Glomerular visceral epithelial cell (primary cell): ENCODE results near the gene WASHC2C.
"Not testable (repeated sequence)": the region's sequence is repeated elsewhere in the genome, so short reads cannot be mapped to it uniquely, and the experiment has no call there.

Experiments
- DNase-seq: peaks from one replicate; pipeline ENCODE4 v3.0.0-alpha.2; 2016; ENCODE audit errors: extremely low spot score

WASHC2C gene, protein sequence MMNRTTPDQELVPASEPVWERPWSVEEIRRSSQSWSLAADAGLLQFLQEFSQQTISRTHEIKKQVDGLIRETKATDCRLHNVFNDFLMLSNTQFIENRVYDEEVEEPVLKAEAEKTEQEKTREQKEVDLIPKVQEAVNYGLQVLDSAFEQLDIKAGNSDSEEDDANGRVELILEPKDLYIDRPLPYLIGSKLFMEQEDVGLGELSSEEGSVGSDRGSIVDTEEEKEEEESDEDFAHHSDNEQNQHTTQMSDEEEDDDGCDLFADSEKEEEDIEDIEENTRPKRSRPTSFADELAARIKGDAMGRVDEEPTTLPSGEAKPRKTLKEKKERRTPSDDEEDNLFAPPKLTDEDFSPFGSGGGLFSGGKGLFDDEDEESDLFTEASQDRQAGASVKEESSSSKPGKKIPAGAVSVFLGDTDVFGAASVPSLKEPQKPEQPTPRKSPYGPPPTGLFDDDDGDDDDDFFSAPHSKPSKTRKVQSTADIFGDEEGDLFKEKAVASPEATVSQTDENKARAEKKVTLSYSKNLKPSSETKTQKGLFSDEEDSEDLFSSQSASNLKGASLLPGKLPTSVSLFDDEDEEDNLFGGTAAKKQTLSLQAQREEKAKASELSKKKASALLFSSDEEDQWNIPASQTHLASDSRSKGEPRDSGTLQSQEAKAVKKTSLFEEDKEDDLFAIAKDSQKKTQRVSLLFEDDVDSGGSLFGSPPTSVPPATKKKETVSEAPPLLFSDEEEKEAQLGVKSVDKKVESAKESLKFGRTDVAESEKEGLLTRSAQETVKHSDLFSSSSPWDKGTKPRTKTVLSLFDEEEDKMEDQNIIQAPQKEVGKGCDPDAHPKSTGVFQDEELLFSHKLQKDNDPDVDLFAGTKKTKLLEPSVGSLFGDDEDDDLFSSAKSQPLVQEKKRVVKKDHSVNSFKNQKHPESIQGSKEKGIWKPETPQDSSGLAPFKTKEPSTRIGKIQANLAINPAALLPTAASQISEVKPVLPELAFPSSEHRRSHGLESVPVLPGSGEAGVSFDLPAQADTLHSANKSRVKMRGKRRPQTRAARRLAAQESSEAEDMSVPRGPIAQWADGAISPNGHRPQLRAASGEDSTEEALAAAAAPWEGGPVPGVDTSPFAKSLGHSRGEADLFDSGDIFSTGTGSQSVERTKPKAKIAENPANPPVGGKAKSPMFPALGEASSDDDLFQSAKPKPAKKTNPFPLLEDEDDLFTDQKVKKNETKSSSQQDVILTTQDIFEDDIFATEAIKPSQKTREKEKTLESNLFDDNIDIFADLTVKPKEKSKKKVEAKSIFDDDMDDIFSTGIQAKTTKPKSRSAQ (N-terminal part only)

DNA sequence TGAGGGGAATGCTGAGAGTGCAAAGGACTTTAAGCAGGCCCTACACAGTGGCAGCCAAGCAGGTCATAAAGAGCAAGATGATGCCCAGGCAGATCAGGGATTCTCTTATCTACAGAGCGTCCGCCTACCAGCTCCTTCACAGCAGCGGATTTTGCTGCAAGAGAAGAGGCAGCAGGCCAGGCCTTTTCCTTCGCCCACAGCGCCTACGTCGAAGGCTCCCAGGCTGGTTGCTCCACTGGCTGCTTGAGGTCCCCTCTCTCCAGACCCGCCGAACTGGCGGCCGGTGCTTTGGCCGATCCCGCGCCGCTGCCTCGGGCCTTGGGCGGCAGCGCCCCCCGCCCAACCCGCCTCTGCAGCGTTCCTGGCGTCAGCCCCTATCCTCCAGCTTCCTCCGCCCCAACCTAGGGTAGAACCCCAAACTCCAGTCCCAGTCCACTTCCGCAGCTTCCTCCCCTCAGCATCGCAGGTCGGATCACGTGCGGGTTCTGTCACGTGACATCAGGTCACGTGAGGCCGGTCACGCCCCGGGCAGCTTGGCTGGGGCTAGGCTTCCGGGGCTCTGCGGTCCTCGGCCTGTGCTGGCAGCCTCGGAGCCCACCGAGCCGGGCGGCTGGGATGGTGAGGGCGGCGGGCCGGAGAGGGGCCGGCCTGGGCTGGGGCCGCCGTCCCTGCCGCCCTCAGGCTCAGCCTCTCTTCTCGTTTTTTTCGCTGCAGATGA lies at the start of gene WASHC2C:
Gene WASHC2C (plus strand): TSS at position 564 of the 718 bp plus-strand sequence. CDS start 52 bp downstream, at position 616.
- peak; percentile 85 for DNase-seq

DNA sequence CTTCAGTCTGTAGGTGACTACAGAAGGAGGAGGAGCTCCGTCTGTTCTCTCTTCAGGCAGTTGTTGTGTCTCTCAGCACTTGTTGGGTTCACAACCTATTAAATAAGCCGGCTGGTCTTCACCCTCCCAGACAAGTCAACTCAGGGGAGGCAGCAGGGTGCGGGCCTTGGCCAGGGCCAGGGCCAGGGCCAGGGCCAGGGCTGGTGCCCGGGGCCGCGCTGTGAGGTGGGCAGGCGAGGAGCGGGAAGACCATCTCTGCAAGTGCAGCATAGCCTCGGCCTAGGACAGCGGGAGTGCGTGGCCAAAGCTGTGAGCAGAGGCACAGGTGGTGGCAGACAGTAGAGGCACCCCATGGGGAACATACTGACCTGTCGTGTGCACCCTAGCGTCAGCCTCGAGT lies 48.6 kb upstream of the WASHC2C start:
- not testable (repeated sequence) for DNase-seq

DNA sequence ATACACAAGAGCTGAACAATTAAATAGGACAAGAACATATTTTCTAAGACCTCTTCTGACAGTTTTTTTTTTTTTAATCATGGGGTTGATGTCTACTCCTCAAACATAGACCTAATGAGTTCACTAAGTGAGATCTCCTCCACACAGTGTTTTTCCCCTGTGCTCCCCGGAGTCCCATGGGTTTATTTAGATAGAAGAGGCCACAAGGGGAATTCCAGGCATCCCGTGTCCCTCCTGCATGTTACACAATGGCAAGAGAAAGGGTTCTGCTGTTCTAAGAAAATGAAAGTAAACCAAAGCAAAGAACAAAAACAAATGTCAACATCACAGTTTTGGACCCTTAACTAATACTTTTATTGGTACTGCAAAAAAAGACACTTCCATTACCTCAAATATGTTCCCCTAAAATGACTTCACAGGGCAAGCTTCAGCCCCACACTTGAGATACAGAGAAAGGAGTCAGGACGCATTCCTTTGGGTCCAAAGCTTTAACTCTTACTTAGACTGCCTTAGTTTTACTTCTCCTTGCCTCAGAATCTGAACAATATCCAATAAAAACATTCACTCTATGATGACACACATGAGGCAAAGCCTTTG lies 16.8 kb upstream of the WASHC2C start:
- DNase-seq = not testable (repeated sequence)

DNA sequence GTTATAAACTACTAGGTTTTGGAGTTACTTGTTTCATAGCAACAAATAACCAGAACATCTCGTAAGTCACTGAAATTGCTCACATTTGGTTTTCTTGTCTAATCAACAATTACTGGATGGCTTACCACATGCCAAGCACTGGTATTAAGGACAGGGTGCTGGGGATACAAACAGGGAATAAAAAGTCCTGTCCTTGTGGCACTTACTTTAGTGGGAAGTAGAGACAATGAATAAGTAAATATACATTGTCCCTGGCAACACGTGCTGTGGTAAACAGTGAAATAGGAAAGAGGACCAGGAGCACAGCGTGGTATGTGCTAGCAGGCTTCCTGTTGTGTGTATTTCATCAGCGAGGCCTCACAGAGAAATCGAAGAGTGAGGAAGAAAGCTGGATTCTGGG lies 15.8 kb upstream of the WASHC2C start:
- DNase-seq = not testable (repeated sequence)

- DNase-seq = not testable (repeated sequence)
Measured at GRCh38 chr10:45717053-45717452, 10.0 kb upstream of the WASHC2C start.

- not testable (repeated sequence) for DNase-seq
Measured at GRCh38 chr10:45717642-45718041, 9.4 kb upstream of the WASHC2C start.

GRCh38 chr10:45721503-45721902 lies 5.6 kb upstream of the WASHC2C start:
- not testable (repeated sequence) for DNase-seq

DNA sequence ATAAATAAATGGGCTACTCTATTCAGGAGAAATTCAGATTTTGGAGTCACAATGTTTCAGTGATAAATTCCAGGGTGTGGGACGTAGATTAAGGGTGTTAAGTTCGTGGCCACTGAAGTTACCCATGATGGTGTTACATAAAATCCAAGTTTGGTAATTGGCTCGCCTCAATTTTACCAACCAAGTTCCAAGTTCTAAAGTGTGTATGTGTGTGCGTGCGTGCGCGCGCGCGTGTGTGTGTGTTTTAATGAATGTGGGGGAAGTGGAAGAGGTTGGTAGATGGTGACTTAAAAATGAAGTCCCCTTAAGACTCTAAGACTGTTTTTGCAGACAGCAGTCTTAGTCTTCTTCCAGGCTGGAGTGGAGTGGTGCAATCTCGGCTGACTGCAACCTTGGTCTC lies 3.2 kb upstream of the WASHC2C start:
- DNase-seq = not testable (repeated sequence)

- DNase-seq = not testable (repeated sequence)
Measured at GRCh38 chr10:45727421-45727965, 427 bp downstream of the WASHC2C start.

DNA sequence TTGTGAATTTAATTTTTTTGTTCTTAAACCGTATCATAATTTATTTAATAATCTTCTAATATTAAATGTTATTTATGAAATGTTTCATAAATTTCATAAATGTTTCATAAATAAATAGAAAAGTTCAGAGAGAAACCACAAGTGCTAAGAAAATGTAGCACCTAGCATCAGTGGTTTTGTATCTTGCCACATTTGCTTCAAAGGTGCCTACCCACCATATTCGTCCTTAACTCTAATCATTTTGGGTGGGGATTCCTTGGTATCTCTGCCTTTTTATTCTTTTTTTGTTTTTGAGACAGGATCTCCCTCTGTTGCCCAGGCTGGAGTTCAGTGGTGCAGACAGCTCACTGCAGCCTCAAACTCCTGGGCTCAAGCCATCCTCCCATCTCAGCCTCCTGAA lies 7.4 kb downstream of the WASHC2C start:
- DNase-seq = not testable (repeated sequence)

DNA sequence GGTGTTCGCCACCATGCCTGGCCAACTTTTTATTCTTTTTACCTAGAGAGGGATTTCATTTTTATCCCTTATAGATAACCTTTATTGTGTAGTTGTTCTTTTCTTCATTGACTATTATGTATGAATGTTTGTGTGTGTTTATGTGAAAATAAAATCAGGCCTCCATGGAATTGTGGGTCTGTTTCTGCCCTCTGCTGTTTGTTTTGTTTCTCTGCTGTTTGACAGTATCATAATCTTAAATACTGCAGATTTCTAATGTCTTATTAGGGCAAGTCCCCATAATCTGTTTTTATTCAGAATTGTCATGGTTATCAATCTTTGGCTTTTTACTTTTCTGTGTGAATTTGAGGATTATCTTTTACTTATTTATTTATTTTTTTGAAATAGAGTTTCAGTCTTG lies 7.8 kb downstream of the WASHC2C start:
- DNase-seq = not testable (repeated sequence)

- DNase-seq = not testable (repeated sequence)
Measured at GRCh38 chr10:45741559-45741958, 14.5 kb downstream of the WASHC2C start.

- DNase-seq = not testable (repeated sequence)
Measured at GRCh38 chr10:45742014-45742413, 14.9 kb downstream of the WASHC2C start.

GRCh38 chr10:45751141-45751540 lies 24.1 kb downstream of the WASHC2C start:
- DNase-seq = not testable (repeated sequence)

DNA sequence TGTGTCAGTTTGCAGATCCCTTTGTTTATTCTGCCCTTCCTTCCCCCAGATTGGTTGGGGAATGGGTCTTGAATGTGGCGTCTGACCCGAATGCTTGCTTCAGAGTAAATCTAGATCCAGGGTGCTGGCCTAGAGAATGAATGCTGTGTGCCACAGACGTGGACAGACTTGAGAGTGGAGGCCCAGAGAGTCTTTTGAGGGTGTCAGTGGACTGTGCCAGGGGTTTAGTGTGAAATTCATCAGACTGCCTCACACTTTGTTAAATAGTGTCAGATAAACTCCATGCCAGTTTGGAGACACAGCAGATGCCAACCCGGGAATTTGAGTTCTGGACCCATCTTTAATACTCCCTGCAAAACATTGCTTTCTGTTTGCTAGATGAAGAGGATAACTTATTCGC lies 25.1 kb downstream of the WASHC2C start:
- DNase-seq = not testable (repeated sequence)

DNA sequence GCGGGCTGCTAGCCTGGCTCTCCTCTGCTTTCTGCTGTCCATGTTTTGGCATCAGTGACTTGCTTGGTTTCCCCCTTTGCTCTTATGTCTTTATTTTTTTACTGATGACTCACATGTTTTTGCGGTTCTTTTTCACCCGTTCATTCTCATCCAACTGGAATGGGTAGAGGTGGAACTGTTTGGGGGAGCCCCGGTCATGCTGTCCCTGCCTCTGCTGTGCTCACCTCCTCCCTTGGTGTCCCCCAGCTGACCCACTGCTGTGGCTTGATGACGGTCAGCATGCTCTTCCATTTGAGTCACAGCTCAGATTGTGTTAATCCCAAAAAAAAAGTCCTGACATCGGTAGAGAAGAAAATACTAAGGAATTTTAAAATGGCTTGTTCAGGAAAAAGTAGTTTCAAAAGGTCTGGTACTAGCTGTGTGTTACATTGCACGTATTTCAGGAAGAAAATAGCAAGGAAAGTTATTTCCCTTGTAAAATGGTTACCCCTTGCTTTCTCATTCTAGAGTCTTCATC lies 27.0 kb downstream of the WASHC2C start:
- peak; percentile 2 for DNase-seq

DNA sequence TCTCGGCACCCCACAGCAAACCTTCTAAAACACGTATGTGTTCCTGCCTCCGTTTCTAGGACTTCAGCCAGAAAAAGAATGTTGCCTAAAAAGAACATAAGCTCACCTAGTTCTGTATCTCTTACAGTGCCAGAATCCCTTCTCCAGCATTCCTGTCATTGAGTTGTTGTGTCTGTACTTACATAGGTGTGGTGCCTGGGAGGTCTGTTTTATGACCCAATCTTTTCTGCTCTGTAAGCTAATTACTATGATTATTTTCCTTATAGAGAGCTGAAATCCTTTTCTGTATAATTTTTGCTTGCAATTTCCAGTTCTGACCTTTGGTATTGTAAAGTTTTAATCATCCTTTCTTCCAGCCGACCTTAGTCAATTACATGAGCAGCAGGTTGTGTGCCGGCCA lies 28.0 kb downstream of the WASHC2C start:
- DNase-seq = not testable (repeated sequence)

DNA sequence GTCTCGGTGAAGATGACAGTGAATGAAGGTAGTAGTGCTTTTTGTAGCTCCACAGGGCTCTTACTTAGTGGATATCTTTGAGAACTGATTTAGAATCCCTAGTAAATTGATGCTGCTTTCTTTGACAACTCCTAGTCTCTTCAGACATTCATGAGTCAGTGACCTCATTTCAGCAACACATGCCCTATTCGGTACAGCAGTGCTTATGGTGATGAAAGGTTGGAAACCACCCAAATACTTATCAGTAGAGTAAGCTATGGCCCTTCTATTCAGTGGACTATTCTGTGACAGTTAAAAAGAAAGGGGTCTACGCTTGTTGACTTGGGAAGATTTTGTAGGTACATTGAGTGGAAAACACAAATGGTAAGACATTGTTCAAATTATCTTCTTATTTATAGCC lies 29.0 kb downstream of the WASHC2C start:
- DNase-seq = not testable (repeated sequence)

- not testable (repeated sequence) for DNase-seq
Measured at GRCh38 chr10:45757661-45758396, 30.8 kb downstream of the WASHC2C start.
